Calu3 (cell line): ENCODE results near the gene TBC1D2. TPM values are rescaled to one million over a fixed set of nuclear protein-coding genes. Genes with fewer than 3 reads are reported as not detected.

ENCODE experiments used
- BruUV-seq: library from RNA; stranded (reverse); fragments of 400-500 nt; replicated peaks from 2 replicates; lab custom pipeline; 2021; lab: Mats Ljungman, UMichigan
- CTCF ChIA-PET: fragments of 300-600 bp; sonication (Branson Sonifier 250); formaldehyde crosslinking; loops from one replicate; lab custom pipeline; 2022; ENCODE audit warnings: antibody characterized with exemption; lab: Charles Lee
- DNase-seq: peaks from one replicate; pipeline ENCODE4 v3.0.0; 2022
- H3K27ac Mint-ChIP-seq: one replicate; pipeline ENCODE4 v1.8.0; 2022; ENCODE audit warnings: mixed read lengths; ENCODE audit not compliant: unreplicated experiment
- H3K27me3 Mint-ChIP-seq: one replicate; pipeline ENCODE4 v1.8.0; 2022; ENCODE audit warnings: mixed read lengths; ENCODE audit not compliant: unreplicated experiment
- H3K36me3 Mint-ChIP-seq: one replicate; pipeline ENCODE4 v1.8.0; 2022; ENCODE audit warnings: mild to moderate bottlenecking, moderate library complexity, mixed read lengths; ENCODE audit not compliant: insufficient read depth, unreplicated experiment
- H3K4me1 Mint-ChIP-seq: one replicate; pipeline ENCODE4 v1.8.0; 2022; ENCODE audit warnings: mild to moderate bottlenecking, low read depth, mixed read lengths; ENCODE audit not compliant: unreplicated experiment
- H3K4me3 Mint-ChIP-seq: one replicate; pipeline ENCODE4 v1.8.0; 2022; ENCODE audit warnings: mild to moderate bottlenecking, low read depth, moderate library complexity, mixed read lengths; ENCODE audit not compliant: unreplicated experiment
- H3K9me3 Mint-ChIP-seq: one replicate; pipeline ENCODE4 v1.8.0; 2022; ENCODE audit warnings: low read depth, mixed read lengths; ENCODE audit not compliant: unreplicated experiment
- intact Hi-C: fragments of 100-400 bp; cut with micrococcal nuclease; formaldehyde crosslinking; loops from one replicate; pipeline ENCODE4 v1.10.0; 2022; ENCODE audit not compliant: unreplicated experiment
- total RNA-seq: library from RNA; stranded (reverse); gene quantifications from 2 replicates; pipeline ENCODE4 v1.2.3, GENCODE V29; 2022
- TF ChIP-seq, protein P1 (sequence below): fragments of 200-600 bp; IDR thresholded peaks from one replicate; pipeline ENCODE4 v1.8.0; 2022; ENCODE audit warnings: antibody characterized with exemption; ENCODE audit not compliant: unreplicated experiment

The TBC1D2 gene
- total RNA-seq, 1 experiment from 2014 or later: 8.3 TPM

DNA sequence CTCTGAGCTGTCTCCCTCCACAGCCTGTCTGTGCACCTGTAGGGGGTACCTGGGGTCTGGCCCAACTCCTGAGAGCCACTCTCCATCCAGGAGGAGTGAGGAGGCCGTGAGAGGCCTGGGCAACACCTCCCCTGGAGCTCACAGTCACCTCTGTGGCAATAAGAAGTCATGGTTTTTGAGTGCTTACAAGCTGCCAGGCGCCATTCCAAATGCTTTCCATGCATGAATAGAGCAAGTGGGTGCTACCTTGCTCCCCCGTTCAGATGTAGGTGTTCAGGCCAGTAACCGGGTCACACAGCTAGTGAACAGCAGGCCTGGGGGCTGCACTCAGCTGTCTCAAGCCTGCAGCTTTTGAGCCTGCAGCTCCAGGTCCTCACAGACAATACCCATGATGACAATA is 93.6 kb downstream of the TBC1D2 start:
- CTCF ChIA-PET: no interaction called here
- TF ChIP-seq, protein P1, sequence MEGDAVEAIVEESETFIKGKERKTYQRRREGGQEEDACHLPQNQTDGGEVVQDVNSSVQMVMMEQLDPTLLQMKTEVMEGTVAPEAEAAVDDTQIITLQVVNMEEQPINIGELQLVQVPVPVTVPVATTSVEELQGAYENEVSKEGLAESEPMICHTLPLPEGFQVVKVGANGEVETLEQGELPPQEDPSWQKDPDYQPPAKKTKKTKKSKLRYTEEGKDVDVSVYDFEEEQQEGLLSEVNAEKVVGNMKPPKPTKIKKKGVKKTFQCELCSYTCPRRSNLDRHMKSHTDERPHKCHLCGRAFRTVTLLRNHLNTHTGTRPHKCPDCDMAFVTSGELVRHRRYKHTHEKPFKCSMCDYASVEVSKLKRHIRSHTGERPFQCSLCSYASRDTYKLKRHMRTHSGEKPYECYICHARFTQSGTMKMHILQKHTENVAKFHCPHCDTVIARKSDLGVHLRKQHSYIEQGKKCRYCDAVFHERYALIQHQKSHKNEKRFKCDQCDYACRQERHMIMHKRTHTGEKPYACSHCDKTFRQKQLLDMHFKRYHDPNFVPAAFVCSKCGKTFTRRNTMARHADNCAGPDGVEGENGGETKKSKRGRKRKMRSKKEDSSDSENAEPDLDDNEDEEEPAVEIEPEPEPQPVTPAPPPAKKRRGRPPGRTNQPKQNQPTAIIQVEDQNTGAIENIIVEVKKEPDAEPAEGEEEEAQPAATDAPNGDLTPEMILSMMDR: no peak
- Mint-ChIP-seq H3K27ac (no peak overlapping the region), H3K36me3 (peaks cover 10% of the 10 kb centered on the region), H3K9me3 (peaks cover 2% of the 10 kb centered on the region), H3K27me3 (no peaks in the 10 kb centered on the region), H3K4me1 (peaks cover 65% of the 10 kb centered on the region), H3K4me3 (no peak overlapping the region)
- intact Hi-C loops: no loop called here
- no peak for DNase-seq
- no TSS peak for BruUV-seq

DNA sequence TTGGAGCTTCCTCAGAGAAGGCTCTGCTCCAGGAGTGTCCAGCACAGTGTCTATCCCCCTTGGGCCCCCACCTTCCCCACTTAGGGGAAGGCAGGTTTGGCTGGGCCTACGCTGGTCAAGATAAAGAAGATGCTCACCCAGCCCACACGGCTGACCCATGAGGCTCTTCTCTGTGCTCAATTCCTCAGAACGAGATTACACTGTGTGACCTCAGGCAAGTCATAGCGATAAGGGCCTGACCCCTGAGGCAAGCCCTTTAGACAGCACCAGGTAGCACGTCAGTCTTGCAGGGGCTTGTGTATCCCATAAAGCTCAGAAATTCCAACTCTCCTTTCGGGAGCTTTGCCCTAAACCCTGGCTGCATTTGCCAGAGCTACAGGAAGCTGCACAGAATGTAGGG is 95.7 kb downstream of the TBC1D2 start:
- no peaks in the 10 kb centered on the region for H3K9me3 Mint-ChIP-seq
- intact Hi-C loops: no loop called here

DNA sequence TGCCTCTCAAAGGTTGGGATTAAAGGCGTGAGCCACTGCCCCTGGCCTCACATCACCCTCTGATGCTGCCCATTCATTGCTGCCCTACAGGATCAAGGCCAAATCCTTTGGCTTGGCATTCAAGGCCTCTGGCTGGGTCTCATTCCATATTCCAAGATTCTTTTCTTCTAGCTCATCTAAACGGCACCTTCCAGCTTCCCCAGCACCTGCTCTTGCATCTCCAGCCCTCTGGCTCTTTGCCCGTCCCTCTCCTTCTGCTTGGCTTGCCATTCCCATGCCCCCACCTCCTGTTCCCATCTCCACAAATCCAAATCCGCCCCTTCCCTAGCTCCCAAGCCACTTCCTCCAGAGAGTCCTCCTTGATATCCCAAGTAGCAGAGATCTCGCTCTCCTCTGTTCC is 96.1 kb downstream of the TBC1D2 start:
- intact Hi-C loops: no loop called here
- H3K9me3 Mint-ChIP-seq: no peaks in the 10 kb centered on the region
- peaks cover 12% of the 10 kb centered on the region for H3K36me3 Mint-ChIP-seq
- TF ChIP-seq, protein P1: no peak
- no peak overlapping the region for H3K27ac Mint-ChIP-seq
- CTCF ChIA-PET: no interaction called here
- H3K4me1 Mint-ChIP-seq: peaks cover 58% of the 10 kb centered on the region
- no peaks in the 10 kb centered on the region for H3K27me3 Mint-ChIP-seq
- no peak overlapping the region for H3K4me3 Mint-ChIP-seq
- BruUV-seq: no TSS peak
- no peak for DNase-seq

More for the DNA sequence above, 95.7 kb downstream of the TBC1D2 start:
- TF ChIP-seq, protein P1: no peak
- no peak overlapping the region for H3K4me3 Mint-ChIP-seq
- no TSS peak for BruUV-seq
- H3K4me1 Mint-ChIP-seq: peaks cover 59% of the 10 kb centered on the region
- CTCF ChIA-PET: no interaction called here
- no peaks in the 10 kb centered on the region for H3K27me3 Mint-ChIP-seq
- peak overlapping the region; percentile 22 for H3K27ac Mint-ChIP-seq
- peaks cover 12% of the 10 kb centered on the region for H3K36me3 Mint-ChIP-seq
- DNase-seq: no peak

DNA sequence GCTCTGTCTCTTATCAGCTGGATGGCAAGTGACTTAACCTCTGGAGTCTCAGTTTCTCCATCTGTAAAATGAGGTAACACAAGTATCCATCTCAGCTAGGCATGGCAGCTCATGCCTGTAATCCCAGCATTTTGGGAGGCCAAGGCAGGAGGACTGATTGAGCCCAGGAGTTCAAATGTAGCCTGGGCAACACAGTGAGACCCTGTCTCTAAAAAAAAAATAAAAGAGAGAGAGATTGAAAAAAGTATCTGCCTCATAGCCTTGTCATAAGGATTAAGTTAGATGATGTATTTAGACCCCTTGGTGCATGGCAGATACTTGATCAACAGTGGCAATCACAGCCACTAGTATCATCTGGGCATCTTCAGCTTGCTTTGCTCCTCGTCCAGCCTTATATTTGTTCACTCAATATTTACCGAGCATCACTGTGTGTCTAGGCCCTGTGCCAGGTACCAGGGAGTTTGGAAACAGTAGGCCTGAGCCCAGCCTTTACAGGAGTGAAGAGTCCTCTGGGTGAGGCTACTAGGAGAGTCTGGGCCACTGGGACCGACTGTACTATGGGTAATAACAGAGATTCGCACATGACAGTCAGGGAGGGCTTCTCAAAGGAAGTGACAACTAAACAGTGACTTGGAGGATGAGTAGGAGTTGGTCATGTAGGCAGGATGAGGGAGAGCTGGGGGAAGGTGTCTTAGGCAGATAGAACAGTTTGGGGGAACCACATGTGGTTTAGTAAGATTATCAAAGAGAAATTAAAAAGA is 97.2 kb downstream of the TBC1D2 start:
- DNase-seq: peak; percentile 23
- Mint-ChIP-seq H3K27ac (no peak overlapping the region), H3K4me1 (peaks cover 47% of the 10 kb centered on the region), H3K27me3 (no peaks in the 10 kb centered on the region), H3K9me3 (no peaks in the 10 kb centered on the region), H3K36me3 (peaks cover 18% of the 10 kb centered on the region), H3K4me3 (no peak overlapping the region)
- BruUV-seq: no TSS peak
- intact Hi-C loops: no loop called here
- CTCF ChIA-PET: interaction anchor here (0.6 kb wide), 1 partner anchor 35 kb away, joined by 4 read pairs; no protein-coding TSS in a partner anchor
- TF ChIP-seq, protein P1: no peak
